Thyroid gland (tissue), 4 donors: Measurements from ENCODE around the gene TNPO3. TPM values are rescaled to one million over a fixed set of nuclear protein-coding genes. Genes with fewer than 3 reads are reported as not detected.

ENCODE experiments used
- DNase-seq, 2 donors: peaks; one replicate each; pipeline ENCODE4 v3.0.0-alpha.2; 2019
- H3K27ac ChIP-seq, 3 donors: fragments of 200-600 bp; sonication (generic); 1 replicate in 2 of 3; 2 replicates in 1 of 3; pipeline ENCODE4 v1.5.1; 2016 to 2019; ENCODE audit warnings: mild to moderate bottlenecking in 1 of 3, moderate library complexity in 1 of 3
- H3K27me3 ChIP-seq: fragments of 200-600 bp; sonication (generic); one replicate; pipeline ENCODE4 v1.5.1; 2019
- H3K36me3 ChIP-seq, 2 donors: fragments of 200-600 bp; sonication (generic); one replicate each; pipeline ENCODE4 v1.5.1; 2016 to 2019
- H3K4me1 ChIP-seq, 2 donors: fragments of 200-600 bp; sonication (generic); one replicate each; pipeline ENCODE4 v1.5.1; 2017 to 2019
- H3K4me3 ChIP-seq, 3 donors: fragments of 200-600 bp; sonication (generic); replicated peaks in 1 of 3; 1 replicate in 2 of 3; 2 replicates in 1 of 3; pipeline ENCODE4 v1.5.1; 2016; ENCODE audit warnings: mild to moderate bottlenecking in 1 of 3
- H3K9me3 ChIP-seq: fragments of 200-600 bp; sonication (generic); one replicate; pipeline ENCODE4 v1.5.1; 2017
- CTCF ChIP-seq, 6 experiments: fragments of 200-600 bp in 3 of 6; fragments of 450-650 bp in 3 of 6; sonication (generic) in 3 of 6; IDR thresholded peaks; one replicate each; pipeline ENCODE4 v1.5.1; 2016 to 2019; ENCODE audit warnings: antibody characterized with exemption in 6 of 6, mild to moderate bottlenecking in 2 of 6, inconsistent platforms in 1 of 6, moderate library complexity in 1 of 6
- POLR2A ChIP-seq, 2 donors: fragments of 450-650 bp; IDR thresholded peaks; one replicate each; pipeline ENCODE4 v1.6.1; 2017; ENCODE audit warnings: antibody characterized with exemption in 2 of 2, mild to moderate bottlenecking in 2 of 2, moderate library complexity in 1 of 2
- WGBS, 2 donors: methylation state at CpG; one replicate each; pipeline ENCODE4 v1.1.5; 2017; 5-methylcytosine and 5-hydroxymethylcytosine counted together
- intact Hi-C: fragments of 100-400 bp; cut with DNase I; formaldehyde crosslinking; loops from one replicate; pipeline ENCODE4 v1.15.1; 2023
- total RNA-seq, 4 donors: library from RNA; depleted of rRNA; stranded (reverse); fragments of >200 nt; gene quantifications; one replicate each; pipeline ENCODE4 v1.2.3, GENCODE V29; 2016

Gene TNPO3
- total RNA-seq, 4 donors from 2014 or later = 46.1 to 56.2 (median 51.8) TPM

- Histone ChIP-seq H3K27me3 (no peaks in the 10 kb centered on the region), H3K4me1 (peaks cover 0 to 9% of the 10 kb centered on the region in 2 donors), H3K9me3 (no peaks in the 10 kb centered on the region), H3K27ac (no peak overlapping the region), H3K4me3 (no peak overlapping the region), H3K36me3 (peaks cover 21 to 40% of the 10 kb centered on the region in 2 donors)
- WGBS, 2 donors = 95 to 96% methylated on average over 8 of the region's 8 CpGs
- intact Hi-C loops = no loop called here
- no peak for DNase-seq
- no peak for TF ChIP-seq POLR2A (IDR thresholded peaks at IDR 0.05)
- no peak for TF ChIP-seq CTCF (IDR thresholded peaks at IDR 0.05)
These were observed 93.8 kb downstream of the TNPO3 start for GRCh38 chr7:128961030-128961659.

GRCh38 chr7:128959296-128959695 lies 95.6 kb downstream of the TNPO3 start:
- intact Hi-C loops = no loop called here
- no peak overlapping the region for H3K4me3 ChIP-seq
- no peak for DNase-seq
- peaks cover 22 to 34% of the 10 kb centered on the region in 2 donors for H3K36me3 ChIP-seq
- no peaks in the 10 kb centered on the region for H3K9me3 ChIP-seq
- H3K27ac ChIP-seq = no peak overlapping the region
- 96 to 97% methylated on average over 4 of the region's 4 CpGs for WGBS, 2 donors
- no peaks in the 10 kb centered on the region for H3K27me3 ChIP-seq
- peaks cover 0 to 9% of the 10 kb centered on the region in 2 donors for H3K4me1 ChIP-seq
- TF ChIP-seq CTCF (IDR thresholded peaks at IDR 0.05) (no peak), POLR2A (IDR thresholded peaks at IDR 0.05) (no peak)

GRCh38 chr7:128955981-128956380 lies 98.9 kb downstream of the TNPO3 start:
- H3K27ac ChIP-seq = no peak overlapping the region
- H3K27me3 ChIP-seq = no peaks in the 10 kb centered on the region
- no peak for DNase-seq
- intact Hi-C loops = no loop called here
- no peak overlapping the region for H3K4me3 ChIP-seq
- H3K36me3 ChIP-seq = peaks cover 22 to 46% of the 10 kb centered on the region in 2 donors
- H3K4me1 ChIP-seq = no peaks in the 10 kb centered on the region
- H3K9me3 ChIP-seq = no peaks in the 10 kb centered on the region
- TF ChIP-seq POLR2A (IDR thresholded peaks at IDR 0.05) = no peak
- no peak for TF ChIP-seq CTCF (IDR thresholded peaks at IDR 0.05)

GRCh38 chr7:128954830-128955802 lies 99.8 kb downstream of the TNPO3 start:
- H3K36me3 ChIP-seq = peaks cover 22 to 46% of the 10 kb centered on the region in 2 donors
- no peak overlapping the region for H3K27ac ChIP-seq
- intact Hi-C loops = no loop called here

More at GRCh38 chr7:128954830-128955802, 99.8 kb downstream of the TNPO3 start:
- DNase-seq = no peak
- no peak for TF ChIP-seq POLR2A (IDR thresholded peaks at IDR 0.05)
- TF ChIP-seq CTCF (IDR thresholded peaks at IDR 0.05) = no peak
- Histone ChIP-seq H3K4me1 (no peaks in the 10 kb centered on the region), H3K27me3 (no peaks in the 10 kb centered on the region), H3K9me3 (no peaks in the 10 kb centered on the region), H3K4me3 (no peak overlapping the region)
- 76 to 79% methylated on average over 15 of the region's 15 CpGs for WGBS, 2 donors
